HFFc6 (cell line): Measurements from ENCODE around the gene TEX22. TPM values are rescaled to one million over a fixed set of nuclear protein-coding genes. Genes with fewer than 3 reads are reported as not detected.

ENCODE experiments used
- DNase-seq: peaks from one replicate; pipeline ENCODE4 v3.0.0-alpha.2; 2018
- H3K27ac Mint-ChIP-seq: 2 replicates; pipeline ENCODE4 v1.8.0; 2020; ENCODE audit warnings: mild to moderate bottlenecking, mixed read lengths
- H3K27me3 Mint-ChIP-seq: 2 replicates; pipeline ENCODE4 v1.8.0; 2021; ENCODE audit warnings: mild to moderate bottlenecking, moderate library complexity, mixed read lengths; ENCODE audit not compliant: insufficient read depth
- H3K36me3 Mint-ChIP-seq: 2 replicates; pipeline ENCODE4 v1.8.0; 2021; ENCODE audit warnings: low read depth, mixed read lengths
- H3K4me1 Mint-ChIP-seq: 2 replicates; pipeline ENCODE4 v1.8.0; 2020; ENCODE audit warnings: low read depth, mixed read lengths
- H3K4me3 Mint-ChIP-seq: 2 replicates; pipeline ENCODE4 v1.8.0; 2020; ENCODE audit warnings: mild to moderate bottlenecking, moderate library complexity, mixed read lengths
- H3K9me3 Mint-ChIP-seq: 2 replicates; pipeline ENCODE4 v1.8.0; 2020; ENCODE audit warnings: mild to moderate bottlenecking, mixed read lengths
- total RNA-seq, 6 experiments: library from RNA; stranded (reverse); fragmentation: NEBNext Ultra II Directional; extraction: Animal tissue kit (Norgen Biotek cat#: 25700); gene quantifications; 2 replicates in 1 of 6; 3 replicates in 5 of 6; pipeline ENCODE4 v1.2.3, GENCODE V29; 2021
- TF ChIP-seq, protein P1 (sequence below): fragments of 200-600 bp; sonication (generic); IDR thresholded peaks from 2 replicates; pipeline ENCODE4 v1.5.0; 2021; ENCODE audit warnings: antibody characterized with exemption, mild to moderate bottlenecking

TEX22 gene
- total RNA-seq, 6 experiments from 2014 or later, result 0.34 to 2.1 (median 0.76) TPM

- H3K4me3 Mint-ChIP-seq, result no peak overlapping the region
- no peaks in the 10 kb centered on the region for H3K4me1 Mint-ChIP-seq
- no peak overlapping the region for H3K27ac Mint-ChIP-seq
- DNase-seq, result no peak
- H3K9me3 Mint-ChIP-seq, result no peaks in the 10 kb centered on the region
- TF ChIP-seq, protein P1, sequence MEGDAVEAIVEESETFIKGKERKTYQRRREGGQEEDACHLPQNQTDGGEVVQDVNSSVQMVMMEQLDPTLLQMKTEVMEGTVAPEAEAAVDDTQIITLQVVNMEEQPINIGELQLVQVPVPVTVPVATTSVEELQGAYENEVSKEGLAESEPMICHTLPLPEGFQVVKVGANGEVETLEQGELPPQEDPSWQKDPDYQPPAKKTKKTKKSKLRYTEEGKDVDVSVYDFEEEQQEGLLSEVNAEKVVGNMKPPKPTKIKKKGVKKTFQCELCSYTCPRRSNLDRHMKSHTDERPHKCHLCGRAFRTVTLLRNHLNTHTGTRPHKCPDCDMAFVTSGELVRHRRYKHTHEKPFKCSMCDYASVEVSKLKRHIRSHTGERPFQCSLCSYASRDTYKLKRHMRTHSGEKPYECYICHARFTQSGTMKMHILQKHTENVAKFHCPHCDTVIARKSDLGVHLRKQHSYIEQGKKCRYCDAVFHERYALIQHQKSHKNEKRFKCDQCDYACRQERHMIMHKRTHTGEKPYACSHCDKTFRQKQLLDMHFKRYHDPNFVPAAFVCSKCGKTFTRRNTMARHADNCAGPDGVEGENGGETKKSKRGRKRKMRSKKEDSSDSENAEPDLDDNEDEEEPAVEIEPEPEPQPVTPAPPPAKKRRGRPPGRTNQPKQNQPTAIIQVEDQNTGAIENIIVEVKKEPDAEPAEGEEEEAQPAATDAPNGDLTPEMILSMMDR, result no peak
- H3K36me3 Mint-ChIP-seq, result peaks cover 19% of the 10 kb centered on the region
- H3K27me3 Mint-ChIP-seq, result peaks cover 2% of the 10 kb centered on the region
These were observed 58.6 kb downstream of the TEX22 start for GRCh38 chr14:105456736-105457617.

DNA sequence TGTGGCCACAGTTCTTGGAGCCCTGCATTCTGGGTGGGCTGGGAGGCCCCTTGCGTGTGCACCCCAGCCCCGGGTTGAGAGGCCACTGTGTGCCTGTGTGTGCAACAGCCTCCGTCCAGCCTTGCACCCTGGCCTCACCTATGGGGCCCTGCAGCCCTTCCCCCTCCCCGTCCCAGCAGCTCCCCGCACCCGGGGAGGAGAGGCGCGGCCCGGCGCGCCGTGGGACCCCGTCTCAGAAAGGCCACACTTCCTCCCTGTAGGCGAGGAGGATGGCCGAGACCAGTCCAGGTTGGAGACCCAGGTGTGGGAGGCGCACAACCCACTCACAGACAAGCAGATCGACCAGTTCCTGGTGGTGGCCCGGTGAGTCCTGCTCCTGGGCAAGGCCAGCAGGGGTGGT, 59.7 kb downstream of the TEX22 start:
- Mint-ChIP-seq H3K4me1 (no peaks in the 10 kb centered on the region), H3K9me3 (no peaks in the 10 kb centered on the region), H3K36me3 (peaks cover 13% of the 10 kb centered on the region), H3K27ac (no peak overlapping the region), H3K4me3 (no peak overlapping the region), H3K27me3 (no peaks in the 10 kb centered on the region; the same call in 1 of the 2 replicates)
- TF ChIP-seq, protein P1, result no peak
- no peak for DNase-seq

DNA sequence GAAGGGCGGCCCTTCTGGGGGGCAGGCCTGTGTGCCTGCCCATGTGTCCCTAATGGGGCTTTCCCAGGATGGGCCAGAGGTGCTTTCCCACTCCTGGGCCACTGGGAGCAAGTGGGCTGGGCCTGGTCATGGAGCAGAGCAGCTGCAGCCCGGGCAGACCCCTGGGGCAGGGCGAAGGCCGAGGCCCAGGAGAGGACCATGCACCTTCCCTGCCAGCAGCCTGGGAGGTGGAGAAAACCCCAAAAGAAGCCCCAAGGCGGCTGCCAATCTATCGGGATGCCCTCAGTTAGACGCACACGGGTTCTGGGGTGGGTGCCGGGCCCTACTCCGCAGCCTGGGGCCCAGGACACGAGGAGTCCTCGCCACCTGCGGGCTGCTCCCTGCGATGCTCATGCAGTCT, 60.2 kb downstream of the TEX22 start:
- H3K27ac Mint-ChIP-seq, result no peak overlapping the region
- no peaks in the 10 kb centered on the region for H3K9me3 Mint-ChIP-seq
- DNase-seq, result no peak
- no peak overlapping the region for H3K4me3 Mint-ChIP-seq
- peaks cover 9% of the 10 kb centered on the region for H3K36me3 Mint-ChIP-seq
- no peaks in the 10 kb centered on the region; the same call in 1 of the 2 replicates for H3K27me3 Mint-ChIP-seq
- no peaks in the 10 kb centered on the region for H3K4me1 Mint-ChIP-seq
- TF ChIP-seq, protein P1, result no peak

GRCh38 chr14:105460116-105460515, 61.8 kb downstream of the TEX22 start:
- H3K27ac Mint-ChIP-seq, result no peak overlapping the region
- H3K27me3 Mint-ChIP-seq, result no peaks in the 10 kb centered on the region; the same call in 1 of the 2 replicates
- DNase-seq, result no peak
- H3K4me3 Mint-ChIP-seq, result no peak overlapping the region
- H3K36me3 Mint-ChIP-seq, result peaks cover 9% of the 10 kb centered on the region
- TF ChIP-seq, protein P1, result no peak
- no peaks in the 10 kb centered on the region for H3K9me3 Mint-ChIP-seq
- H3K4me1 Mint-ChIP-seq, result no peaks in the 10 kb centered on the region

DNA sequence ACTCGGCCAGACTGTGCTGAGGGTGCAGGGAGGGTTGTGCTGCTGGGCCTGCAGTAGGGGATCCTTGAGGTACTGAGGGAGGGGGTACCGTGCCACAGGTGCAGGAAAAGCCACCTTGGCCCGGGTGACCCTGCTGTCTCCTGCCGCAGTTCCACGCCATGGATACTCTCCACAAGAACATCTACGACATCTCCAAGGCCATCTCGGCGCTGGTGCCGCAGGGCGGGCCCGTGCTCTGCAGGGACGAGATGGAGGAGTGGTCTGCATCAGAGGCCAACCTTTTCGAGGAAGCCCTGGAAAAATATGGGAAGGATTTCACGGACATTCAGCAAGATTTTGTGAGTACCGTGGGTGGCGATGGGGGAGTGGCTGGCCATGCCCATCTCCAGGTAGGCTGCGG, 62.3 kb downstream of the TEX22 start:
- no peak for DNase-seq

More for the DNA sequence above, 62.3 kb downstream of the TEX22 start:
- H3K9me3 Mint-ChIP-seq, result no peaks in the 10 kb centered on the region
- no peaks in the 10 kb centered on the region; the same call in 1 of the 2 replicates for H3K27me3 Mint-ChIP-seq
- H3K36me3 Mint-ChIP-seq, result peaks cover 6% of the 10 kb centered on the region
- no peaks in the 10 kb centered on the region for H3K4me1 Mint-ChIP-seq
- H3K27ac Mint-ChIP-seq, result no peak overlapping the region
- TF ChIP-seq, protein P1, result no peak
- H3K4me3 Mint-ChIP-seq, result no peak overlapping the region
